B cell (primary cell): ENCODE measurements around the gene ARHGEF3.

Source experiments
- EZH2 ChIP-seq: IDR thresholded peaks from 2 replicates; pipeline ENCODE4 v1.6.1; 2012; ENCODE audit warnings: borderline replicate concordance, low read depth, mild to moderate bottlenecking, moderate library complexity, low read length; ENCODE audit not compliant: insufficient read depth, poor library complexity, severe bottlenecking
- TF ChIP-seq, protein P1 (sequence below): fragments of 200-600 bp; IDR thresholded peaks from one replicate; pipeline ENCODE4 v1.8.0; 2022; ENCODE audit warnings: antibody characterized with exemption, mild to moderate bottlenecking

DNA sequence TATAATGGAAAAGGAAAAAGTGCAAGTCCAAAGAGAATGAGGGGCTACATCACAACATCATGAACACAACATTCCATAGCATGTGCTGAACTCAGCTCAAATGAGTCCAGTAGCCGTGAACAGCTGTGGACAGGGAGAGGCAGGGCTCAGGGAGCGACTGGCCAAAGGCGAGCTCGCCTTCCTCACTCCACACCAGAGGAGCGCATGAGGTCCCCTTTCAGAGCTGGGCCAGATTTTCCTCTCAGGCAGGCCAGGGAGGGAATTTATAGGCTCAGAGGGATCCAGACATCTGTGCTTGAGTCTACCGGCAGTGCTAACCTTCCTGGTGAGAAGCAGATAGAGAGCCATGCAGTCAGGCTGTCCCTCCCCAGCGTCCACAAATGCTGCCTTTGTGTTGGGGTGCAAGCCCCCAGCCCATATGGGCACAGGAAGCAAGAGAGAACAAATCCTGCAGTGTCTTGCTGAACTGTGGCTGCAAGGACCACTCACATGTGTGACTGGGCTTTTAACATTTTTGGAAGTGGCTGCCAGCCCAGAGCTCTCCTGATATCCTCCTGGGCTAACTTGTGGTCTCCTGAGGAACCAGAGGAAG lies 32.5 kb downstream of the ARHGEF3 start:
- TF ChIP-seq, protein P1, sequence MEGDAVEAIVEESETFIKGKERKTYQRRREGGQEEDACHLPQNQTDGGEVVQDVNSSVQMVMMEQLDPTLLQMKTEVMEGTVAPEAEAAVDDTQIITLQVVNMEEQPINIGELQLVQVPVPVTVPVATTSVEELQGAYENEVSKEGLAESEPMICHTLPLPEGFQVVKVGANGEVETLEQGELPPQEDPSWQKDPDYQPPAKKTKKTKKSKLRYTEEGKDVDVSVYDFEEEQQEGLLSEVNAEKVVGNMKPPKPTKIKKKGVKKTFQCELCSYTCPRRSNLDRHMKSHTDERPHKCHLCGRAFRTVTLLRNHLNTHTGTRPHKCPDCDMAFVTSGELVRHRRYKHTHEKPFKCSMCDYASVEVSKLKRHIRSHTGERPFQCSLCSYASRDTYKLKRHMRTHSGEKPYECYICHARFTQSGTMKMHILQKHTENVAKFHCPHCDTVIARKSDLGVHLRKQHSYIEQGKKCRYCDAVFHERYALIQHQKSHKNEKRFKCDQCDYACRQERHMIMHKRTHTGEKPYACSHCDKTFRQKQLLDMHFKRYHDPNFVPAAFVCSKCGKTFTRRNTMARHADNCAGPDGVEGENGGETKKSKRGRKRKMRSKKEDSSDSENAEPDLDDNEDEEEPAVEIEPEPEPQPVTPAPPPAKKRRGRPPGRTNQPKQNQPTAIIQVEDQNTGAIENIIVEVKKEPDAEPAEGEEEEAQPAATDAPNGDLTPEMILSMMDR = no peak
- no peak for TF ChIP-seq EZH2
